Measurements from ENCODE around the gene ATP2B3. TPM values are rescaled to one million over a fixed set of nuclear protein-coding genes. Genes with fewer than 3 reads are reported as not detected.

The ATP2B3 gene
- total and polyA plus RNA-seq, 2 of the 4 experiments (the other 2 are of a cell fraction) = under 0.01 to 0.03 TPM

DNA sequence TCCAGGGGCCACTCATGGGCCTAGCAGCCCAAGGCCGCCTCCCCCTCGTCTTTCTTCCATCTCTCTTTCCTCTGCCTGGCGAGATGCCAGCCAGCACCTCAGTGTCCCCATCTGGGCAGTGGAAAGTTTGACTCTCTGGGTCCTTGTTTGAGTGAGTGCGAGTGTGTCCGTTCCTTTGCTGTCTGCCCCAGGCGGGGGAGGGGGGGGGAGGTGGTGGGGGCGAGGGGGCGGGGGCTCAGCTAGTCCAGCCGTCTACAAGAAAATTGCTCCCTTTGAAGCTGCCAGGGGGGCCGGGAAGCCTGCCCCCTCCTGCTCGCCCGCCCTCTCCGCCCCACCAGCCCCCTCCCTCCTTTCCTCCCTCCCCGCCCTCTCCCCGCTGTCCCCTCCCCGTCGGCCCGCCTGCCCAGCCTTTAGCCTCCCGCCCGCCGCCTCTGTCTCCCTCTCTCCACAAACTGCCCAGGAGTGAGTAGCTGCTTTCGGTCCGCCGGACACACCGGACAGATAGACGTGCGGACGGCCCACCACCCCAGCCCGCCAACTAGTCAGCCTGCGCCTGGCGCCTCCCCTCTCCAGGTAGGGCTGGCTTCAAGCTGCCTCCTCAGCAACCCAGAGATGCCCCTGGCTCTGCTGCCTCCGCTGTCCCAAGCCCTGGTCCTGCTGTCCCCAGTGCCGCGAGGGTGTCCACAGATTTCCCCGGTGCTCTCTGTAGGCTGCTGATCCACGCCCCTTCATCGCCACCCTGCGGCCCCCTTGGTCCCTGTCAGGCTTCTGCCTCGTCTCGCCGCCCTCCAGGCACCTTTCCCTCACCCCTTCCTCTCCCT is 22.7 kb upstream of the ATP2B3 start, which contains the start of gene BGN (continued):
- TF ChIP-seq, protein P1, sequence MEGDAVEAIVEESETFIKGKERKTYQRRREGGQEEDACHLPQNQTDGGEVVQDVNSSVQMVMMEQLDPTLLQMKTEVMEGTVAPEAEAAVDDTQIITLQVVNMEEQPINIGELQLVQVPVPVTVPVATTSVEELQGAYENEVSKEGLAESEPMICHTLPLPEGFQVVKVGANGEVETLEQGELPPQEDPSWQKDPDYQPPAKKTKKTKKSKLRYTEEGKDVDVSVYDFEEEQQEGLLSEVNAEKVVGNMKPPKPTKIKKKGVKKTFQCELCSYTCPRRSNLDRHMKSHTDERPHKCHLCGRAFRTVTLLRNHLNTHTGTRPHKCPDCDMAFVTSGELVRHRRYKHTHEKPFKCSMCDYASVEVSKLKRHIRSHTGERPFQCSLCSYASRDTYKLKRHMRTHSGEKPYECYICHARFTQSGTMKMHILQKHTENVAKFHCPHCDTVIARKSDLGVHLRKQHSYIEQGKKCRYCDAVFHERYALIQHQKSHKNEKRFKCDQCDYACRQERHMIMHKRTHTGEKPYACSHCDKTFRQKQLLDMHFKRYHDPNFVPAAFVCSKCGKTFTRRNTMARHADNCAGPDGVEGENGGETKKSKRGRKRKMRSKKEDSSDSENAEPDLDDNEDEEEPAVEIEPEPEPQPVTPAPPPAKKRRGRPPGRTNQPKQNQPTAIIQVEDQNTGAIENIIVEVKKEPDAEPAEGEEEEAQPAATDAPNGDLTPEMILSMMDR (conservative IDR thresholded peaks at IDR 0.05; ENCODE audit: low read depth, low read length) = peak; percentile 50
- TF ChIP-seq MAFK (IDR thresholded peaks at IDR 0.05; ENCODE audit: low read depth, low read length) = no peak
- TF ChIP-seq SMC3 (IDR thresholded peaks at IDR 0.05; ENCODE audit: low read depth, low read length) = peak; percentile 54
